ENCODE results near the gene LHCGR. TPM values are rescaled to one million over a fixed set of nuclear protein-coding genes. Genes with fewer than 3 reads are reported as not detected.

LHCGR gene
- total and polyA plus RNA-seq, 12 donors: 0.19 to 1.7 (median 0.50) TPM; not detected in 6

DNA sequence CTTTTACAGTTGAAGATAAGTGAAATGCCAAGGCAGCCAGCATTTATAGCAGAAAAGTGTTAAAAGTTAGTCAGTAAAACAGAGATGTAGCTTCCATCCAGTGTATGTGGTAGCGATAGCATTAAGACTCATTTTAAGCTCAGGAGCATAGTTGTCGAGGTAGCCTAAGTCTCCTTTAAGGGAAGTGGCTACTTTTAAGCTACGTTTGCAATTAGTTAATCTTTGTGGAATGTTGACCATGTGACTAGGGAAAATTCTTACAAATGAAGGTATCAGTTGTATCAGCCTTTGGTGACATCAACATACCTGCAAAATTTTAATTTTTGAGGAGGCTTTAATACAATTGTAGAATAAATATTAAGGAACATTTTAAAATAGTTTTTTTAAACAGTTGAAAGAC is 61.9 kb downstream of the LHCGR start:
- no peaks in the 10 kb centered on the region for H3K36me3 ChIP-seq
- no peaks in the 10 kb centered on the region for H3K9me3 ChIP-seq
- no peak overlapping the region for H3K4me3 ChIP-seq
- H3K27ac ChIP-seq: no peak overlapping the region
- ATAC-seq: no peak
- 49 to 57% methylated on average over 3 of the region's 3 CpGs for WGBS, 2 donors
- TF ChIP-seq, protein P1, sequence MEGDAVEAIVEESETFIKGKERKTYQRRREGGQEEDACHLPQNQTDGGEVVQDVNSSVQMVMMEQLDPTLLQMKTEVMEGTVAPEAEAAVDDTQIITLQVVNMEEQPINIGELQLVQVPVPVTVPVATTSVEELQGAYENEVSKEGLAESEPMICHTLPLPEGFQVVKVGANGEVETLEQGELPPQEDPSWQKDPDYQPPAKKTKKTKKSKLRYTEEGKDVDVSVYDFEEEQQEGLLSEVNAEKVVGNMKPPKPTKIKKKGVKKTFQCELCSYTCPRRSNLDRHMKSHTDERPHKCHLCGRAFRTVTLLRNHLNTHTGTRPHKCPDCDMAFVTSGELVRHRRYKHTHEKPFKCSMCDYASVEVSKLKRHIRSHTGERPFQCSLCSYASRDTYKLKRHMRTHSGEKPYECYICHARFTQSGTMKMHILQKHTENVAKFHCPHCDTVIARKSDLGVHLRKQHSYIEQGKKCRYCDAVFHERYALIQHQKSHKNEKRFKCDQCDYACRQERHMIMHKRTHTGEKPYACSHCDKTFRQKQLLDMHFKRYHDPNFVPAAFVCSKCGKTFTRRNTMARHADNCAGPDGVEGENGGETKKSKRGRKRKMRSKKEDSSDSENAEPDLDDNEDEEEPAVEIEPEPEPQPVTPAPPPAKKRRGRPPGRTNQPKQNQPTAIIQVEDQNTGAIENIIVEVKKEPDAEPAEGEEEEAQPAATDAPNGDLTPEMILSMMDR (IDR thresholded peaks at IDR 0.05): no peak
- no peak for DNase-seq
- intact Hi-C loops (cut with DNase I): no loop called here
- peaks cover 0 to 8% (median 0%) of the 10 kb centered on the region in 9 donors for H3K4me1 ChIP-seq
- H3K27me3 ChIP-seq: no peaks in the 10 kb centered on the region

DNA sequence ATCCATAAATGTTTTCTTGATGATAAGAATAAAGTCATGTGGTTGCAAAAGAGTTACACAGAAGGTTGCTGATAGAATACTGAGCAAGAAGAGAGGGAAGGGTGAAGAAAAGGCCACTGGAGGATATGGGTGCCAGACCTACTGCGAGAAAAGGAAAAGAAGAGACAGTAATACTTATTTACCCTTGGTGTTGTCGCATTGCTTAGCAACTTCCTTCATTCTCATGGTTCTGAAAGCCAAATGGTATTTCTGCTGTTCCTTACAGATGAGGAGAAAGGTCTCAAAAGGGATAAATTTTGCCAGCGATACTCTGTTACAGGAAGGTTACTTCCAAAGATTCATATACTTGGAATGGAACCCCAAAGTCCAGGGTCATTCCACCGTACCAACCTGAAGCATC is 62.5 kb downstream of the LHCGR start:
- WGBS, 2 donors: 84 to 86% methylated on average over 4 of the region's 4 CpGs
- no peaks in the 10 kb centered on the region for H3K27me3 ChIP-seq
- H3K36me3 ChIP-seq: no peaks in the 10 kb centered on the region
- no peak overlapping the region for H3K27ac ChIP-seq
- peaks cover 0 to 8% (median 0%) of the 10 kb centered on the region in 9 donors for H3K4me1 ChIP-seq
- H3K4me3 ChIP-seq: no peak overlapping the region
- DNase-seq (no peak), ATAC-seq (no peak)
- H3K9me3 ChIP-seq: no peaks in the 10 kb centered on the region
- intact Hi-C loops (cut with DNase I): no loop called here
- TF ChIP-seq, protein P1 (IDR thresholded peaks at IDR 0.05): no peak

DNA sequence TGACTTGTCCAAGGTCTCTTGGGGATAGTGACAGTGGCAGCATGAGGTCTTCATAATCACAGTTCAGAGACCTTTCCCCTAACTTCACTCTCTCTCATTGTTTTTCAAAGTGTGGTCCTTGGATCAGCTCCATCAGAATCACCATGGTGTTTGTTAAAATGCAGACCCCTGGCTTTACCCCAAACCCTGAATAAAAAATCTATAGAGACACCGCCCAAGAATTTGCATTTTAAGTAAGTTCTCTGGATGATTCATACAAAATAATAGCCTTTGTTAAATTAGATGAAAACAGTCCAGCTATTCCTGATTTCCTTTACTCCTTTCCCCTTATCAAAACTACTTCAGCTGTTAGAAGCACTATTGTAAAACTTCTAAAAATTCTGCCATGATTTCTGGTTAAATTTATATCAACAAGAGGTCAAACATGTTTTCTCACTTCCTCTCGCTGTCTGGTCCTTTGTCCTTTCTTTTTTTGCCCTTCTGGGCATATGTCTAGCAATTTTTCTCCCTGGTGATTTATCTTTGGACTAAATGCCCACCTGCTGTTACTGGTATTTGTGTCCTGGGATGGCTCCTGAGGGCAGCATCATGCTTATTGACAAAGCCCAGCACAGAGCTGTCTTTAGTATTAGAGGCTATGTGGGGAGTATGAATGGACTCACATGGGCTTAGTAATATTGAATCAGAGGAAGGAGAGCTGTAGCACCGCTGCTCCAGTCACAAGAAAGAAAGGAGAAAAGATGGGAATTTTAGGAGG is 63.4 kb downstream of the LHCGR start:
- H3K27me3 ChIP-seq: no peaks in the 10 kb centered on the region
- ATAC-seq (no peak), DNase-seq (no peak)
- H3K4me3 ChIP-seq: no peak overlapping the region
- TF ChIP-seq, protein P1 (IDR thresholded peaks at IDR 0.05): no peak
- H3K36me3 ChIP-seq: no peaks in the 10 kb centered on the region
- WGBS, 2 donors: 84 to 88% methylated on average over 3 of the region's 3 CpGs
- H3K9me3 ChIP-seq: no peaks in the 10 kb centered on the region
- H3K27ac ChIP-seq: no peak overlapping the region
- intact Hi-C loops (cut with DNase I): no loop called here
- peaks cover 0 to 8% (median 0%) of the 10 kb centered on the region in 9 donors for H3K4me1 ChIP-seq

DNA sequence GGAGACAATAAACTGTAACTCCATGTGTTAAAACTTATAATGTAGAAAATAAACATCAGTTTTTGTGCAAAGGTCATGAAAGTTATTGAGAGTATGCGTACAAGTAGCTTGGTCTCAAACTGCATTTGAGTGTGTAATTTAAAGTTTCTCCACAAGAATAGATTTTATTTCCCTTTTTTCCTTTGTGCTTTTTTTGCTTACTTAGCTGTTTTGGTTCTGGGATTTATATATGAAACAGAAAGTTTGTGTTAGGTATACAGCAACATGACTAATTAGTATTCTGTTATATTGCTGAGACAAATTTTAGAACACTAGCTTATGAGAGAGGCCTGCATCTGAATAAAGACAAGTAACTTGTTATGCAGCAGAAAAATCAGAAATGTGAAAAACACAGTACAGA is 70.4 kb downstream of the LHCGR start:
- no peaks in the 10 kb centered on the region for H3K36me3 ChIP-seq
- H3K9me3 ChIP-seq: no peaks in the 10 kb centered on the region
- WGBS, 2 donors: 94 to 95% methylated on average over 1 of the region's 1 CpG
- no peak for ATAC-seq
- no peak for DNase-seq
- H3K4me1 ChIP-seq: no peaks in the 10 kb centered on the region
- no peak overlapping the region for H3K27ac ChIP-seq
- TF ChIP-seq, protein P1 (IDR thresholded peaks at IDR 0.05): no peak
- no peaks in the 10 kb centered on the region for H3K27me3 ChIP-seq
- H3K4me3 ChIP-seq: no peak overlapping the region
- intact Hi-C loops (cut with DNase I): no loop called here

All from heart right ventricle (tissue), 16 donors.